Muscle of leg (tissue), 11 donors: ENCODE measurements around the gene EVC. TPM values are rescaled to one million over a fixed set of nuclear protein-coding genes. Genes with fewer than 3 reads are reported as not detected.
"Not testable (repeated sequence)": the region's sequence is repeated elsewhere in the genome, so short reads cannot be mapped to it uniquely, and the experiment has no call there.

ENCODE experiments used
- DNase-seq: peaks from one replicate; pipeline ENCODE4 v3.0.0; 2013
- H3K27ac ChIP-seq: one replicate; pipeline ENCODE4 v1.5.1; 2013; ENCODE audit warnings: mild to moderate bottlenecking, low read length, control low read depth
- H3K27me3 ChIP-seq: one replicate; pipeline ENCODE4 v1.6.1; 2013; ENCODE audit warnings: low read length; ENCODE audit not compliant: control insufficient read depth, insufficient read depth
- H3K36me3 ChIP-seq: one replicate; pipeline ENCODE4 v1.6.1; 2013; ENCODE audit warnings: low read length; ENCODE audit not compliant: control insufficient read depth, insufficient read depth
- H3K4me1 ChIP-seq: one replicate; pipeline ENCODE4 v1.6.1; 2013; ENCODE audit warnings: low read length; ENCODE audit not compliant: control insufficient read depth, insufficient read depth
- H3K4me3 ChIP-seq: one replicate; pipeline ENCODE4 v1.5.1; 2013; ENCODE audit warnings: low read length, control low read depth
- H3K9me3 ChIP-seq: replicated peaks from 2 replicates; pipeline ENCODE4 v1.6.1; 2013; ENCODE audit warnings: low read depth, low read length; ENCODE audit not compliant: control insufficient read depth
- WGBS: methylation state at CpG from one replicate; pipeline ENCODE4 v1.1.5; 2013; ENCODE audit warnings: missing lambda C conversion rate; ENCODE audit not compliant: insufficient coverage; 5-methylcytosine and 5-hydroxymethylcytosine counted together
- polyA plus RNA-seq, 8 donors: library from polyadenylated mRNA; unstranded; fragments of 120-200 nt; gene quantifications; one replicate each; pipeline versions ENCODE4 v1.2.1 to v1.2.3, GENCODE V29; 2013; ENCODE audit warnings: inconsistent platforms in 1 of 8, low replicate concordance in 1 of 8; ENCODE audit not compliant: insufficient read length in 8 of 8, insufficient read depth in 1 of 8
- total RNA-seq: library from RNA; stranded (reverse); fragments of 120-200 nt; gene quantifications from one replicate; pipeline ENCODE4 v1.2.4, GENCODE V29; 2013

Gene EVC
- total and polyA plus RNA-seq, 9 donors: 12.2 to 24.3 (median 18.6) TPM

- Histone ChIP-seq H3K4me3 (no peak overlapping the region), H3K27me3 (no peaks in the 10 kb centered on the region), H3K9me3 (no peaks in the 10 kb centered on the region), H3K36me3 (peaks cover 2% of the 10 kb centered on the region), H3K4me1 (no peaks in the 10 kb centered on the region), H3K27ac (no peak overlapping the region)
- 68% methylated on average over 9 of the region's 9 CpGs for WGBS
- DNase-seq: no peak
Observed at GRCh38 chr4:5852523-5853202, 141.7 kb downstream of the EVC start.

GRCh38 chr4:5854929-5855328, 143.9 kb downstream of the EVC start:
- H3K4me3 ChIP-seq: no peak overlapping the region
- H3K27ac ChIP-seq: no peak overlapping the region
- WGBS: no CpG with 5 or more reads among the region's 3 CpGs
- H3K27me3 ChIP-seq: no peaks in the 10 kb centered on the region
- H3K36me3 ChIP-seq: peaks cover 2% of the 10 kb centered on the region
- no peaks in the 10 kb centered on the region for H3K9me3 ChIP-seq
- no peaks in the 10 kb centered on the region for H3K4me1 ChIP-seq
- no peak for DNase-seq

- 93% methylated on average over 3 of the region's 3 CpGs for WGBS
- not testable (repeated sequence) for H3K27ac ChIP-seq, H3K4me3 ChIP-seq, DNase-seq, H3K4me1 ChIP-seq, H3K27me3 ChIP-seq, H3K9me3 ChIP-seq, H3K36me3 ChIP-seq
Observed at GRCh38 chr4:5856362-5856761, 145.4 kb downstream of the EVC start.

GRCh38 chr4:5857199-5857598, 146.2 kb downstream of the EVC start:
- no peaks in the 10 kb centered on the region for H3K27me3 ChIP-seq
- 94% methylated on average over 1 of the region's 2 CpGs for WGBS
- DNase-seq: no peak

GRCh38 chr4:5858020-5858769, 147.2 kb downstream of the EVC start:
- Histone ChIP-seq H3K36me3 (no peaks in the 10 kb centered on the region), H3K9me3 (no peaks in the 10 kb centered on the region), H3K4me1 (no peaks in the 10 kb centered on the region), H3K27me3 (no peaks in the 10 kb centered on the region), H3K4me3 (no peak overlapping the region), H3K27ac (no peak overlapping the region)
- no peak for DNase-seq
- 81% methylated on average over 16 of the region's 16 CpGs for WGBS

More at GRCh38 chr4:5857199-5857598, 146.2 kb downstream of the EVC start:
- no peaks in the 10 kb centered on the region for H3K9me3 ChIP-seq
- no peaks in the 10 kb centered on the region for H3K36me3 ChIP-seq
- no peak overlapping the region for H3K27ac ChIP-seq
- H3K4me1 ChIP-seq: no peaks in the 10 kb centered on the region
- no peak overlapping the region for H3K4me3 ChIP-seq

GRCh38 chr4:5863461-5864113, 152.6 kb downstream of the EVC start:
- H3K9me3 ChIP-seq: no peaks in the 10 kb centered on the region
- H3K27ac ChIP-seq: no peak overlapping the region
- H3K4me3 ChIP-seq: no peak overlapping the region
- DNase-seq: no peak
- no peaks in the 10 kb centered on the region for H3K27me3 ChIP-seq
- H3K36me3 ChIP-seq: no peaks in the 10 kb centered on the region
- WGBS: 39% methylated on average over 6 of the region's 15 CpGs
- no peaks in the 10 kb centered on the region for H3K4me1 ChIP-seq

Other genes starting within 250 kb of the EVC start
- gene EVC2, start 2.6 kb upstream of the EVC start, total RNA-seq: 6.3 TPM
- 1 to 10 TPM; 4.4 to 7.2 (median 5.0) TPM for gene EVC2, start 2.6 kb upstream of the EVC start, polyA plus RNA-seq
- 6.9 TPM for gene CRMP1, start 181.9 kb downstream of the EVC start, total RNA-seq
- gene CRMP1, start 181.9 kb downstream of the EVC start, polyA plus RNA-seq: 10 to 100 TPM; 19.8 to 34.9 (median 24.1) TPM